Transverse colon (tissue), 4 donors: ENCODE data around the gene RSAD2. TPM values are rescaled to one million over a fixed set of nuclear protein-coding genes. Genes with fewer than 3 reads are reported as not detected.

Source experiments
- DNase-seq: peaks from one replicate; pipeline ENCODE4 v3.0.0-alpha.2; 2019
- H3K27ac ChIP-seq, 4 donors: fragments of 200-600 bp; sonication (generic); 2 replicates each; pipeline ENCODE4 v1.5.1; 2016 to 2018; ENCODE audit warnings: inconsistent platforms in 4 of 4
- H3K27me3 ChIP-seq: fragments of 200-600 bp; sonication (generic); 2 replicates; pipeline ENCODE4 v1.5.1; 2017; ENCODE audit warnings: inconsistent platforms
- H3K36me3 ChIP-seq, 4 donors: fragments of 200-600 bp; sonication (generic); 2 replicates each; pipeline ENCODE4 v1.5.1; 2017 to 2019; ENCODE audit warnings: inconsistent platforms in 4 of 4
- H3K4me1 ChIP-seq, 4 donors: fragments of 200-600 bp; sonication (generic); 2 replicates each; pipeline ENCODE4 v1.5.1; 2017 to 2020; ENCODE audit warnings: inconsistent platforms in 4 of 4
- H3K4me3 ChIP-seq, 4 donors: fragments of 200-600 bp; sonication (generic); 1 replicate in 1 of 4; 2 replicates in 3 of 4; pipeline versions ENCODE4 v1.5.1 to v1.6.1; 2017 to 2019; ENCODE audit warnings: inconsistent platforms in 4 of 4
- H3K9me3 ChIP-seq, 2 donors: fragments of 200-600 bp; sonication (generic); 2 replicates each; pipeline ENCODE4 v1.5.1; 2017 to 2019; ENCODE audit warnings: inconsistent platforms in 2 of 2
- CTCF ChIP-seq, 5 experiments: fragments of 200-600 bp in 3 of 5; fragments of 450-650 bp in 2 of 5; sonication (generic) in 3 of 5; IDR thresholded peaks; 1 replicate in 2 of 5; 2 replicates in 3 of 5; pipeline ENCODE4 v1.5.1; 2016 to 2017; ENCODE audit warnings: antibody characterized with exemption in 5 of 5, inconsistent platforms in 3 of 5, mild to moderate bottlenecking in 2 of 5, moderate library complexity in 1 of 5
- EP300 ChIP-seq: sonication (generic); formaldehyde crosslinking; IDR thresholded peaks from one replicate; pipeline ENCODE4 v1.6.1; 2017; ENCODE audit warnings: antibody characterized with exemption, low read depth
- POLR2A ChIP-seq: fragments of 450-650 bp; IDR thresholded peaks from one replicate; pipeline ENCODE4 v1.6.1; 2016; ENCODE audit warnings: antibody characterized with exemption, mild to moderate bottlenecking, moderate library complexity
- POLR2AphosphoS5 ChIP-seq, 3 donors: sonication (generic); formaldehyde crosslinking; IDR thresholded peaks; one replicate each; pipeline ENCODE4 v1.6.1; 2016; ENCODE audit warnings: antibody characterized with exemption in 3 of 3
- WGBS, 2 donors: methylation state at CpG; one replicate each; pipeline ENCODE4 v1.1.5; 2018; ENCODE audit warnings: low coverage in 1 of 2; 5-methylcytosine and 5-hydroxymethylcytosine counted together
- in situ Hi-C, 4 donors: fragments of 200-750 bp; cut with MboI; loops; one replicate each; pipeline versions ENCODE4 v1.15.0 to v1.15.1; 2017; ENCODE audit warnings: low sequenced_read_pairs in 3 of 4, low pct_ligation_motif_present in 1 of 4, low pct_unique_long_range_greater_than_20kb in 1 of 4
- intact Hi-C: fragments of 100-400 bp; cut with DNase I; formaldehyde crosslinking; loops from one replicate; pipeline ENCODE4 v1.15.1; 2023; ENCODE audit warnings: low total_unique reads
- total RNA-seq, 4 donors: library from RNA; depleted of rRNA; stranded (reverse); fragments of >200 nt; gene quantifications; one replicate each; pipeline ENCODE4 v1.1.0, GENCODE V29; 2016

Gene RSAD2
- total RNA-seq, 4 donors from 2014 or later: 4.2 to 7.1 (median 5.4) TPM; not detected in 1

- no peaks in the 10 kb centered on the region for H3K36me3 ChIP-seq
- no peaks in the 10 kb centered on the region for H3K27me3 ChIP-seq
- no peaks in the 10 kb centered on the region for H3K9me3 ChIP-seq
- no peak overlapping the region for H3K4me3 ChIP-seq
- H3K27ac ChIP-seq: no peak overlapping the region
- peaks cover 0 to 3% (median 0%) of the 10 kb centered on the region in 4 donors for H3K4me1 ChIP-seq
- no peak for DNase-seq
- in situ Hi-C loops: no loop called here
- intact Hi-C loops: no loop called here
- TF ChIP-seq POLR2AphosphoS5 (IDR thresholded peaks at IDR 0.05) (no peak), EP300 (no peak), POLR2A (no peak), CTCF (IDR thresholded peaks at IDR 0.05) (no peak)
- 91% methylated on average over 8 of the region's 8 CpGs for WGBS, 2 donors
These were observed 65.3 kb downstream of the RSAD2 start for GRCh38 chr2:6942848-6943247.

DNA sequence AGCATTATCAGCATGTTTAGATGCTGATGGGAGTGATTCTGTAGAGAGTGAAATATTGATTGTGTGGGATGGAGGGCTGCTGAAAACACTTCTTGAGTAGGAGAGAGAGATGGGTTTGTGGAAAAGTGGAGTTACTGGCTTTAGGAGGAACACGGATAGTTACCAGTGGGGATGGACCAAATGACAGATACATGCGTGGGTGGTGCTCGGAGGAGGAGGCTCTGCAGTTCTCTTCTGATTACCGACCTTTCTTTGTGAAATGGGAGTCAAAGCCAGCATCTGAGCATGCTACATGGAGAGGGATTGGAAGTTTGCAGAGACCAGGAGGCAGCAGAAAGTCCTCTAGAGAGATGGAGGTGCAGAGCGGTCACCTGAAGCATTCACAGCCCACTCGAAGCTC is 65.9 kb downstream of the RSAD2 start:
- DNase-seq: no peak
- peaks cover 0 to 3% (median 0%) of the 10 kb centered on the region in 4 donors for H3K4me1 ChIP-seq
- no peaks in the 10 kb centered on the region for H3K36me3 ChIP-seq
- intact Hi-C loops (no loop called here), in situ Hi-C loops (no loop called here)
- no peak overlapping the region for H3K27ac ChIP-seq
- no peak for TF ChIP-seq POLR2AphosphoS5 (IDR thresholded peaks at IDR 0.05)
- TF ChIP-seq CTCF (IDR thresholded peaks at IDR 0.05): no peak
- no peak for TF ChIP-seq EP300
- no peak for TF ChIP-seq POLR2A
- no peak overlapping the region for H3K4me3 ChIP-seq
- H3K9me3 ChIP-seq: no peaks in the 10 kb centered on the region
- WGBS, 2 donors: 87 to 100% methylated on average over 1 to 6 of the region's 6 CpGs
- H3K27me3 ChIP-seq: no peaks in the 10 kb centered on the region

GRCh38 chr2:6943971-6944370 is 66.4 kb downstream of the RSAD2 start:
- no peak for DNase-seq
- intact Hi-C loops: no loop called here
- 94% methylated on average over 8 of the region's 8 CpGs; no CpG with 5 or more reads in 1 of the 2 donors for WGBS, 2 donors
- peak overlapping the region in 1 of 4 donors; percentile 39 for H3K27ac ChIP-seq
- in situ Hi-C loops: no loop called here
- H3K36me3 ChIP-seq: no peaks in the 10 kb centered on the region
- no peak for TF ChIP-seq CTCF (IDR thresholded peaks at IDR 0.05)
- no peak for TF ChIP-seq EP300
- no peak for TF ChIP-seq POLR2A
- TF ChIP-seq POLR2AphosphoS5 (IDR thresholded peaks at IDR 0.05): no peak
- peaks cover 0 to 3% (median 0%) of the 10 kb centered on the region in 4 donors for H3K4me1 ChIP-seq
- no peak overlapping the region for H3K4me3 ChIP-seq
- H3K9me3 ChIP-seq: no peaks in the 10 kb centered on the region
- H3K27me3 ChIP-seq: no peaks in the 10 kb centered on the region

DNA sequence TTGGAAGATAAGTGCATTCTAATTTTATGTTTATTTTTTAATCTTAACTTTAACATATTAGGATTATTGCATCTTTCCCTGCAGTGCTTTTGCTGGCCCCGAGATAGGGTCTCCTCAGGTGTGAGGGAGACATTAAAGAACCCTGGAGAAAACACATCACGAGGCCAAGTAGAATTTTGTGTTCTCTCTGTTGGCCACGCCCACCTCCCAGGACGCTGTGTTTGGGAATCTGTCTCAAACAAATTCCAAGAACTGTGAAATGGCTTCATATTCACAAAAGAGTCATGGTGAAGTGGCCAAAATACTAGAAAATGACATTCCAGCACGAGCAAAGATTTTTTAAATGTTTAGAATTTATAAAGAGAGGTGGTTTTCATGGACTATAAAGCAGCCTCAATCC is 67.0 kb downstream of the RSAD2 start:
- no peaks in the 10 kb centered on the region for H3K9me3 ChIP-seq
- H3K27me3 ChIP-seq: no peaks in the 10 kb centered on the region
- 84% methylated on average over 5 of the region's 5 CpGs for WGBS, 2 donors
- intact Hi-C loops: no loop called here
- TF ChIP-seq POLR2A (no peak), EP300 (no peak), CTCF (IDR thresholded peaks at IDR 0.05) (no peak), POLR2AphosphoS5 (IDR thresholded peaks at IDR 0.05) (no peak)
- no peak overlapping the region for H3K4me3 ChIP-seq
- H3K4me1 ChIP-seq: peaks cover 0 to 3% (median 0%) of the 10 kb centered on the region in 4 donors
- in situ Hi-C loops: no loop called here
- H3K27ac ChIP-seq: peak overlapping the region in 3 of 4 donors; percentile 19 to 39 (median 24)
- no peak for DNase-seq
- no peaks in the 10 kb centered on the region for H3K36me3 ChIP-seq
